HG02973 (cell line): Measurements from ENCODE around the gene CAPZB.
"Not testable (repeated sequence)": the region's sequence is repeated elsewhere in the genome, so short reads cannot be mapped to it uniquely, and the experiment has no call there.

ENCODE experiments used
- ATAC-seq: cut with Tn5 transposase; IDR thresholded peaks from one replicate; pipeline ENCODE4 v1.9.1; 2021; ENCODE audit warnings: moderate library complexity; ENCODE audit not compliant: unreplicated experiment

CAPZB gene

GRCh38 chr1:19485362-19486187 lies at the start of gene CAPZB:
TSS of gene CAPZB (minus strand) at chr1:19485539. CDS start at chr1:19485438, 101 bp downstream.
- peak; percentile 71 for ATAC-seq

DNA sequence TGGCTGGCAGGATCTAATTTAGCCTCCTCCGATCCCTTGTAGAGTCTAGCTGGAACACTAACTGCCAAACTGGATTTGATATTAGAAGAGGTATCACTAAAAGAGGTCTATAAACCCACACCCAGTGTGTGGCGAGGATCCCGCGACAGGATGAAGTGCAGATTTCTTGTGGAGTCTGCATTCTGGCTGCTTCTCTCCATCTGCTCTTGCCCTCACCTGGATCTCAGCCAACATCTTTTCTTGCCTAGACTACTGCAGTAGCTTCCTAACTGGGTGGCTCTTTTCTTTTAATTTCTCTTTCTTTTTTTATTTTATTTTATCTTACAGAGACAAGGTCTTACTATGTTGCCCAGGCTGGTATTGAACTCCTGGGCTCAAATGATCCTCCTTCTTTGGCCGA lies 48.9 kb upstream of the CAPZB start:
- ATAC-seq, result no peak

DNA sequence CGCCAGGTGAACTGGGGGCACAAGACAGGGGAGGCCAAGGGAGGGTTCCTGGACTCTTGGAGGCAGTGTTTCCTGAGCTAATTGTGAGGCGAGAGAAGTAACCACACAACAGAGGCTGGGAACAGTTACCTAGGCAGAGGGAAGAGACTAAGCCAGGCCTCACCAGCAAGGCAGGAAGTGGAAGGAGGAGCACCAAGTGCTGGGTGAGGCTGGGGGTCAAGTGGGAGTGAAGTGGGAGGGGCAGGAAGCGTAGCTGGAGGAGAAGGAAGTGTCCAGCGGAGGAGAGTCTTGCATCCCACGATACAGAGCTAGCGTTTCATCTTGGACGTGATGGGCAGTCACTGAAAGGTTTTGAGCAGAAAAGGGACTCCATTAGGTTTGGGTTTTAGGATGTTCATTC lies 48.3 kb upstream of the CAPZB start:
- ATAC-seq, result no peak

DNA sequence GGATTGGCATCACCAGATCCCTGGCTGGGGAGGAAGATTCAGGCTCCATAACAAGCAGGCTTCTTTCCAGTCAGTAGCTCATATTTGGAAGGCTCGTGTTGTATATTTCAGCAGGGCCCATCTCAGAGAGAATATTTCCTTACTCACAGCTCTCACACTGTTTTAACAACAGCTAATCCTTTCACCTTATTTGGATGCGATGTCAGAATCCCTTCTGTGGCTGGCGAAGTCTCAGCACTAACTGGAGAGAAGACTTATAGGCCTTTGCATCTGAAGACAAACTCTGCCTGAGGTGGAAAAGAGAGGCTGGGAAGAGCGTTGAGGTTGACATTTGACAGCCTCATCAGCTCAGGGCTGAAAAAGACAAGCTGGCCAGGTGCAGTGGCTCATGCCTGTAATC lies 47.2 kb upstream of the CAPZB start:
- ATAC-seq, result no peak

- no peak for ATAC-seq
Measured at GRCh38 chr1:19529664-19530063, 44.3 kb upstream of the CAPZB start.

GRCh38 chr1:19528438-19528837 lies 43.1 kb upstream of the CAPZB start:
- ATAC-seq, result no peak

DNA sequence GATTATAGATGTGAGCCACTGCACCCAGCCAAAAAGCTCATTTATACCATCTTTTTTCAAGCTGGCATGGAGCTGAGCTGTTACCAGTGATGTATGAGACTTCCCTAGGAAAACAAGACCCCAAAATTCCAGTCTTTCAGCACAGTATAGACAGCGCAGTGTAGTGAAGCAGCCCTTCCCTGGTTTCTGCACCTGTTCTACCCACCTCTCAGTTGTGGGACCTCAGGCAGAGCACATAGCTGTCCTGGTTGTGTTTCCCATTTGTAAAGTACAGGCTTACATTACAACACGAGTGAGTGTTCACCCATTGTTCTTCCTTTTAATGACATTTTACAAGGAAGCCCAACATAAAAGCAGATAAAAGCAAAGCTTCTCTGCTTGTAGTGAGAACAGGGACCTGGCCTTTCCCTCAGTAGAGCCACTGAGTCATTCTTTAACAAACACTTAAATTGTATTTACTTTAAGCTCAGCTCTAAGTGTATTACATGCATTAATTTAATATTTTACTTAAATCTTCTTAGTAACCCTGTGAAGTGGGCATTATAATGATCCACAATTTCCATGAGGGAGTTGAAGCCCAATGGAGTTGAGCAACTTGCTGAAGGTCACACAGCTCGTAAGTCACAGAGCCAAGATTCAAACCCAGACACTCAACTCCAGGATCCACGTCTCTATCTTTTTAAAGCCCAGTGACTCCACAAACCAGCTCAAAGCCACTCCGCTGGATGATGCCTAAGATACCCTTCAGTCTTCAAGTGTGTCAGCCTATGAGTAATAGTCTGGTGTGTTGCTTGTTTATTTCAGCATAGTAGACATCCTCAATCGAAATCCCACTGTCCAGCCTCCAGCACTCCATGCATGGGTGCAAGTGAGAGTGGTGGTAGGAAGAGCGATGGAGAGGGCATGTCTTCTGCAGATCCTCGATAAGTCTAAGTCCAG lies 40.5 kb upstream of the CAPZB start:
- no peak for ATAC-seq

DNA sequence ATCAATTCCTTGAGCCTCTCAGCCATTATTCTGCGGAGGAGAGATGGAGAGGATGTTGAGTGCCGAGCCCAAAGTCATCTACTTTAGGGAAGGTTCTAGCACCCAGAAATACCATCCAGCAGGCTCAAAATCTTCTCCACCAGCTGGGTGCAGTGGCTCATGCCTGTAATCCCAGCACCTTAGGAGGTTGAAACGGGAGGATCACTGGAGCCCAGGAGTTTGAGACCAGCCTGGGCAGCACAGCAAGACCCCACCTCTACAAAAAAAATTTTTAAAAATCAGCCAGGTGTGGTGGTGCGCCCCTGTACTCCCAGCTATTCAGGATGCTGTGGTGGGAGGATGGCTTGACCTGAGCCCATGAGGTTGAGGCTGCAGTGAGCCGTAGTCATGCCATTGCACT lies 39.5 kb upstream of the CAPZB start:
- no peak for ATAC-seq

GRCh38 chr1:19522570-19522969 lies 37.2 kb upstream of the CAPZB start:
- not testable (repeated sequence) for ATAC-seq

- ATAC-seq, result no peak
Measured at GRCh38 chr1:19521411-19521810, 36.1 kb upstream of the CAPZB start.

- no peak for ATAC-seq
Measured at GRCh38 chr1:19517017-19517416, 31.7 kb upstream of the CAPZB start.

GRCh38 chr1:19515201-19515600 lies 29.9 kb upstream of the CAPZB start:
- no peak for ATAC-seq

DNA sequence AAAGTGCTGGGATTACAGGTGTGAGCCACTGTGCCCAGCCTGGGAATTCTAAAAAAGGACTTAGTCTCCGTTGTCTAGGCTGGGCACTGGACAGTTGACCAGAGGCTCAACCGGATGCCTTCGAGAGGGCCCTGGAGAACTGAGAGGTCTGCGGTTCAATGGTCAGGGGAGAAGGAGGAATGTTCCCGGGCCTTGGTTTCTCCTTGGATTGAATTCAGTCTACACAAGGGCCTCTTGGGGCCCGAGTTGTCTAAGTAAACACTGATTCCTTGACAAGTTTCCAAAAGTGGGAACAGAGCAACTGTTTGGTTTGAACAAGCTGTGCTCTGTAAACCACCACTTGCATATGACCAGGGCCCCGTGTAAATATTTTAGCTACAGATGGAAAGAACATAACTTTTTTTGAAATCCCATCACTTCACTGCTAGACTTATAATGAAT lies 29.1 kb upstream of the CAPZB start:
- ATAC-seq, result no peak

- ATAC-seq, result no peak
Measured at GRCh38 chr1:19512545-19512944, 27.2 kb upstream of the CAPZB start.

GRCh38 chr1:19511116-19511515 lies 25.8 kb upstream of the CAPZB start:
- no peak for ATAC-seq

DNA sequence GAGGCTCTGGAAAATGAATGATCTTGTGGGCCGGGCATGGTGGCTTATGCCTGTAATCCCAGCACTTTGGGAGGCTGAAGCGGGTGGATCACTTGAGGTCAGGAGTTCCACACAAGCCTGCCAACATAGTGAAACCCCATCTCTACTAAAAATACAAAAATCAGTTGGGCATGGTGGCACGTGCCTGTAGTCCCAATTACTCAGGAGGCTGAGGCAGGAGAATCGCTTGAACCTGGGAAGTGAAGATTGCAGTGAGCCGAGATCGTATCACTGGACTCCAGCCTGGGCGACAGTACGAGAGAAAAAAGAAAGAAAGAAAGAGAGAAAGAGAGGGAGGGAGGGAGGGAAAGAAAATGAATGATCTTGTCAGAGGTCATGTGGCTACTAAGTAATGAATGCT lies 24.3 kb upstream of the CAPZB start:
- not testable (repeated sequence) for ATAC-seq

DNA sequence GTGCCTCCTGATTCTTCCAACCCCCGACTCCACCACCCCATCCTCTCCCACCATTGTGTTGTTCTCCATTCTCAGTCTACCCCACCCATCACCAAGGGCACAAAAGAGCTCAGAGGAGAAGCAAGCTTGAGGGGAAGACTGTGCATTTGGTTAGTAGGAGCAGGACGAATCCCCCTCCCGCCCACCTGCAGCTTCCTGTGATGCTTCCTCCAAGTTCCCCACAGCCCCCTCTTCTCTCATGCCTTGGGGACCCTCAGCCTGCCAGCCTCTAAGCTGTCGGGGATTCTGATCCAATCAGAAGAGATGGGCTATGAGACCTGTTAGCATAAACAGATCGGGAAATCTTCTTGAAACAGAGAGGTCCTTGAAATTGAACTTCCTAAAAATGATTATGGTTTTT lies 22.2 kb upstream of the CAPZB start:
- ATAC-seq, result no peak

- no peak for ATAC-seq
Measured at GRCh38 chr1:19505693-19506457, 20.5 kb upstream of the CAPZB start.

GRCh38 chr1:19504796-19505692 lies 19.7 kb upstream of the CAPZB start:
- no peak for ATAC-seq

DNA sequence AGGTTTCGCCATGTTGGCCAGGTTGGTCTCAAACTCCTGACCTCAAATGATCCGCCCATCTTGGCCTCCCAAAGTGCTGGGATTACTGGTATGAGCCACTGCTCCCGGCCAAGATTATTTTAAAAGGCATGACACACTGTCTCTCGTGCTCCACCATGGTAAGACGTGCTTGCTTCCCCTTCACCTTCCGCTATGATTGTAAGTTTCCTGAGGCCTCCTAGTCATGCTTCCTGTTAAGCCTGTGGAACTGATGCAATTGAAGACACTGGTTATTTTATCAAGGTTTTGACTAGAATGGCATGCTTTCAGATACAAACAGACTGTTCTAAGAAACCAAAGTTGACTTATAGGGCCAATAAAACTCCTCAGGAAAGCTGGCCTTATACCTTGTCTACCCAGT lies 16.9 kb upstream of the CAPZB start:
- ATAC-seq, result not testable (repeated sequence)
